CD8-positive, alpha-beta memory T cell (primary cell): Measurements from ENCODE around the gene TNFRSF1B. TPM values are rescaled to one million over a fixed set of nuclear protein-coding genes. Genes with fewer than 3 reads are reported as not detected.

Experiments
- CTCF ChIA-PET: fragments of 350-600 bp; sonication (Branson Sonifier 250); formaldehyde crosslinking; loops from one replicate; lab custom pipeline; 2021; ENCODE audit warnings: antibody characterized with exemption; lab: Charles Lee
- POLR2A ChIA-PET: fragments of 350-600 bp; sonication (Branson Sonifier 250); formaldehyde crosslinking; loops from one replicate; lab custom pipeline; 2021; ENCODE audit warnings: antibody characterized with exemption; lab: Charles Lee
- DNase-seq, 5 donors: peaks; one replicate each; pipeline versions ENCODE4 v3.0.0 to v3.0.0-alpha.2; 2020 to 2022; ENCODE audit warnings: mixed read lengths in 1 of 5
- H3K27ac ChIP-seq: one replicate; pipeline ENCODE4 v1.7.0; 2013; ENCODE audit warnings: low read depth, mild to moderate bottlenecking, low read length, moderate library complexity
- H3K27me3 ChIP-seq: 2 replicates; pipeline ENCODE4 v1.7.0; 2013; ENCODE audit warnings: low read length, mild to moderate bottlenecking; ENCODE audit not compliant: insufficient read depth, poor library complexity, severe bottlenecking
- H3K36me3 ChIP-seq: 2 replicates; pipeline ENCODE4 v1.7.0; 2013; ENCODE audit warnings: mild to moderate bottlenecking, low read length, moderate library complexity; ENCODE audit not compliant: insufficient read depth
- H3K4me1 ChIP-seq: 2 replicates; pipeline ENCODE4 v1.7.0; 2013; ENCODE audit warnings: mild to moderate bottlenecking, low read length, moderate library complexity; ENCODE audit not compliant: insufficient read depth
- H3K4me3 ChIP-seq: 2 replicates; pipeline ENCODE4 v1.7.0; 2013; ENCODE audit warnings: mild to moderate bottlenecking, low read length
- H3K9me3 ChIP-seq: 2 replicates; pipeline ENCODE4 v1.7.0; 2013; ENCODE audit warnings: mild to moderate bottlenecking, low read length
- H3K27ac Mint-ChIP-seq, 8 donors: one replicate each; pipeline ENCODE4 v1.8.0; 2020 to 2021; ENCODE audit warnings: mixed read lengths in 8 of 8, mild to moderate bottlenecking in 6 of 8, inconsistent platforms in 3 of 8, moderate library complexity in 3 of 8
- H3K27me3 Mint-ChIP-seq, 2 donors: one replicate each; pipeline ENCODE4 v1.8.0; 2020 to 2021; ENCODE audit warnings: mixed read lengths in 2 of 2, mild to moderate bottlenecking in 1 of 2, moderate library complexity in 1 of 2
- H3K36me3 Mint-ChIP-seq, 3 donors: one replicate each; pipeline ENCODE4 v1.8.0; 2020 to 2021; ENCODE audit warnings: mixed read lengths in 3 of 3, inconsistent platforms in 1 of 3, mild to moderate bottlenecking in 1 of 3
- H3K4me1 Mint-ChIP-seq, 3 donors: one replicate each; pipeline ENCODE4 v1.8.0; 2020 to 2021; ENCODE audit warnings: mixed read lengths in 3 of 3, inconsistent platforms in 1 of 3, mild to moderate bottlenecking in 1 of 3
- H3K4me3 Mint-ChIP-seq, 7 donors: one replicate each; pipeline ENCODE4 v1.8.0; 2020 to 2021; ENCODE audit warnings: mixed read lengths in 7 of 7, mild to moderate bottlenecking in 6 of 7, moderate library complexity in 4 of 7, inconsistent platforms in 2 of 7
- H3K9me3 Mint-ChIP-seq, 5 donors: one replicate each; pipeline ENCODE4 v1.8.0; 2020 to 2022; ENCODE audit warnings: mixed read lengths in 5 of 5, mild to moderate bottlenecking in 3 of 5, moderate library complexity in 2 of 5, inconsistent platforms in 1 of 5
- polyA plus RNA-seq: library from polyadenylated mRNA; unstranded; fragments of 300-500 nt; fragmentation: Illumina TruSeq; gene quantifications from one replicate; pipeline ENCODE4 v1.2.3, GENCODE V29; 2021
- total RNA-seq, 2 experiments: library from RNA; stranded (reverse); gene quantifications; one replicate each; pipeline ENCODE4 v1.2.3, GENCODE V29; 2021

The TNFRSF1B gene
- total and polyA plus RNA-seq, 3 experiments from 2014 or later, result 164 to 174 (median 169) TPM

- no peaks in the 10 kb centered on the region for H3K36me3 Mint-ChIP-seq
- peak overlapping the region; percentile 82 to 99 (median 96) for H3K27ac Mint-ChIP-seq
- Histone ChIP-seq H3K36me3 (no peaks in the 10 kb centered on the region), H3K9me3 (no peaks in the 10 kb centered on the region), H3K4me3 (no peak overlapping the region), H3K27ac (no peak overlapping the region), H3K4me1 (peaks cover 89% of the 10 kb centered on the region), H3K27me3 (no peaks in the 10 kb centered on the region)
- POLR2A ChIA-PET, result interaction anchor here (0.6 to 3.1 kb wide), 9 partner anchors 11 to 30 kb away, joined by 3 to 38 read pairs (median 4); no protein-coding TSS in a partner anchor
- CTCF ChIA-PET, result interaction anchor here (0.9 to 5.5 kb wide), 8 partner anchors 9 to 86 kb away, joined by 3 to 41 read pairs (median 5); no protein-coding TSS in a partner anchor
- H3K27me3 Mint-ChIP-seq, result no peaks in the 10 kb centered on the region
- no peak for DNase-seq
- peak overlapping the region in 5 of 7 donors; percentile 20 to 75 (median 50) for H3K4me3 Mint-ChIP-seq
- no peaks in the 10 kb centered on the region for H3K9me3 Mint-ChIP-seq
- peaks cover 77 to 89% (median 81%) of the 10 kb centered on the region in 3 donors for H3K4me1 Mint-ChIP-seq
These were observed 18.4 kb upstream of the TNFRSF1B start for GRCh38 chr1:12148160-12148957.

- POLR2A ChIA-PET, result interaction anchor here (0.6 to 3.1 kb wide), 10 partner anchors 11 to 81 kb away, joined by 3 to 38 read pairs (median 6); no protein-coding TSS in a partner anchor
These were observed 17.6 kb upstream of the TNFRSF1B start for GRCh38 chr1:12148958-12149790.

GRCh38 chr1:12149791-12150175 lies 17.0 kb upstream of the TNFRSF1B start:
- H3K4me3 Mint-ChIP-seq, result peak overlapping the region in 6 of 7 donors; percentile 35 to 81 (median 69)

More at GRCh38 chr1:12148958-12149790, 17.6 kb upstream of the TNFRSF1B start:
- peak overlapping the region; percentile 89 to 99 (median 98) for H3K27ac Mint-ChIP-seq
- DNase-seq, result no peak
- no peaks in the 10 kb centered on the region for H3K9me3 ChIP-seq
- peaks cover 84% of the 10 kb centered on the region for H3K4me1 ChIP-seq
- no peaks in the 10 kb centered on the region for H3K36me3 Mint-ChIP-seq
- CTCF ChIA-PET, result interaction anchor here (1.0 to 5.5 kb wide), 12 partner anchors 8 to 94 kb away, joined by 3 to 41 read pairs (median 6); no protein-coding TSS in a partner anchor
- H3K27me3 Mint-ChIP-seq, result no peaks in the 10 kb centered on the region
- H3K4me1 Mint-ChIP-seq, result peaks cover 73 to 88% (median 78%) of the 10 kb centered on the region in 3 donors
- no peaks in the 10 kb centered on the region for H3K9me3 Mint-ChIP-seq
- no peaks in the 10 kb centered on the region for H3K27me3 ChIP-seq
- H3K4me3 ChIP-seq, result peak overlapping the region; percentile 10
- H3K4me3 Mint-ChIP-seq, result peak overlapping the region in 6 of 7 donors; percentile 20 to 76 (median 56)
- no peaks in the 10 kb centered on the region for H3K36me3 ChIP-seq
- H3K27ac ChIP-seq, result peak overlapping the region; percentile 32

GRCh38 chr1:12150456-12151200 lies 16.2 kb upstream of the TNFRSF1B start:
- peak overlapping the region; percentile 42 for H3K4me3 ChIP-seq
- DNase-seq, result peak in 2 of 5 donors; percentile 50 to 51
- H3K27me3 ChIP-seq, result no peaks in the 10 kb centered on the region
- ChIA-PET POLR2A (interaction anchor here (0.5 to 3.1 kb wide), 11 partner anchors 9 to 242 kb away, joined by 3 to 38 read pairs (median 4); no protein-coding TSS in a partner anchor), CTCF (interaction anchor here (0.7 to 5.5 kb wide), 12 partner anchors 9 to 440 kb away, joined by 3 to 41 read pairs (median 5); no protein-coding TSS in a partner anchor)
- peaks cover 79% of the 10 kb centered on the region for H3K4me1 ChIP-seq
- Mint-ChIP-seq H3K27ac (peak overlapping the region; percentile 89 to 99 (median 98)), H3K36me3 (no peaks in the 10 kb centered on the region), H3K4me1 (peaks cover 78 to 89% (median 80%) of the 10 kb centered on the region in 3 donors), H3K27me3 (no peaks in the 10 kb centered on the region), H3K4me3 (peak overlapping the region; percentile 48 to 82 (median 81)), H3K9me3 (no peaks in the 10 kb centered on the region)
- H3K27ac ChIP-seq, result peak overlapping the region; percentile 53
- H3K36me3 ChIP-seq, result no peaks in the 10 kb centered on the region
- no peaks in the 10 kb centered on the region for H3K9me3 ChIP-seq

More at GRCh38 chr1:12149791-12150175, 17.0 kb upstream of the TNFRSF1B start:
- Histone ChIP-seq H3K9me3 (no peaks in the 10 kb centered on the region), H3K27me3 (no peaks in the 10 kb centered on the region), H3K36me3 (no peaks in the 10 kb centered on the region), H3K4me1 (peaks cover 81% of the 10 kb centered on the region), H3K27ac (peak overlapping the region; percentile 53), H3K4me3 (peak overlapping the region; percentile 42)
- Mint-ChIP-seq H3K36me3 (no peaks in the 10 kb centered on the region), H3K27me3 (no peaks in the 10 kb centered on the region), H3K4me1 (peaks cover 73 to 88% (median 77%) of the 10 kb centered on the region in 3 donors), H3K27ac (peak overlapping the region; percentile 89 to 99 (median 98)), H3K9me3 (no peaks in the 10 kb centered on the region)
- no peak for DNase-seq
- CTCF ChIA-PET, result interaction anchor here (1.0 to 5.5 kb wide), 12 partner anchors 8 to 94 kb away, joined by 3 to 41 read pairs (median 6); no protein-coding TSS in a partner anchor
- POLR2A ChIA-PET, result interaction anchor here (0.6 to 3.1 kb wide), 10 partner anchors 10 to 242 kb away, joined by 3 to 38 read pairs (median 6); no protein-coding TSS in a partner anchor

GRCh38 chr1:12151465-12151864 lies 15.3 kb upstream of the TNFRSF1B start:
- H3K4me3 ChIP-seq, result peak overlapping the region; percentile 42
- no peak overlapping the region for H3K27ac ChIP-seq
- H3K9me3 Mint-ChIP-seq, result no peaks in the 10 kb centered on the region
- peak overlapping the region; percentile 6 to 82 (median 81) for H3K4me3 Mint-ChIP-seq
- H3K36me3 ChIP-seq, result no peaks in the 10 kb centered on the region
- no peak for DNase-seq
- no peaks in the 10 kb centered on the region for H3K36me3 Mint-ChIP-seq
- ChIA-PET CTCF (interaction anchor here (1.0 to 5.5 kb wide), 8 partner anchors 10 to 32 kb away, joined by 3 to 41 read pairs (median 6); no protein-coding TSS in a partner anchor), POLR2A (interaction anchor here (1.3 to 3.1 kb wide), 5 partner anchors 8 to 27 kb away, joined by 3 to 38 read pairs (median 6); no protein-coding TSS in a partner anchor)
- no peaks in the 10 kb centered on the region for H3K9me3 ChIP-seq
- peak overlapping the region; percentile 89 to 99 (median 98) for H3K27ac Mint-ChIP-seq
- no peaks in the 10 kb centered on the region for H3K27me3 Mint-ChIP-seq
- no peaks in the 10 kb centered on the region for H3K27me3 ChIP-seq
- peaks cover 81 to 90% (median 81%) of the 10 kb centered on the region in 3 donors for H3K4me1 Mint-ChIP-seq
- H3K4me1 ChIP-seq, result peaks cover 73% of the 10 kb centered on the region

- H3K36me3 ChIP-seq, result no peaks in the 10 kb centered on the region
- peaks cover 78 to 88% (median 80%) of the 10 kb centered on the region in 3 donors for H3K4me1 Mint-ChIP-seq
These were observed 14.5 kb upstream of the TNFRSF1B start for GRCh38 chr1:12152113-12152891.

More at GRCh38 chr1:12152113-12152891, 14.5 kb upstream of the TNFRSF1B start:
- Mint-ChIP-seq H3K27ac (peak overlapping the region; percentile 89 to 99 (median 98)), H3K36me3 (no peaks in the 10 kb centered on the region), H3K9me3 (no peaks in the 10 kb centered on the region), H3K27me3 (no peaks in the 10 kb centered on the region), H3K4me3 (peak overlapping the region; percentile 3 to 82 (median 78))
- POLR2A ChIA-PET, result interaction anchor here (0.8 to 1.3 kb wide), 2 partner anchors 9 to 17 kb away, joined by 3 read pairs; no protein-coding TSS in a partner anchor
- CTCF ChIA-PET, result interaction anchor here (1.1 to 5.5 kb wide), 3 partner anchors 15 to 27 kb away, joined by 3 to 41 read pairs (median 5); no protein-coding TSS in a partner anchor
- peak overlapping the region; percentile 6 for H3K27ac ChIP-seq
- no peak for DNase-seq
- no peak overlapping the region for H3K4me3 ChIP-seq
- no peaks in the 10 kb centered on the region for H3K9me3 ChIP-seq
- H3K27me3 ChIP-seq, result no peaks in the 10 kb centered on the region
- peaks cover 70% of the 10 kb centered on the region for H3K4me1 ChIP-seq
